CD4-positive, alpha-beta T cell treated with Interleukin-4 for 1 hour (primary cell): ENCODE data around the gene SLCO1C1.

ENCODE experiments used
- DNase-seq, 2 donors: peaks; one replicate each; pipeline ENCODE4 v3.0.0-alpha.2; 2020 to 2022

The SLCO1C1 gene

DNA sequence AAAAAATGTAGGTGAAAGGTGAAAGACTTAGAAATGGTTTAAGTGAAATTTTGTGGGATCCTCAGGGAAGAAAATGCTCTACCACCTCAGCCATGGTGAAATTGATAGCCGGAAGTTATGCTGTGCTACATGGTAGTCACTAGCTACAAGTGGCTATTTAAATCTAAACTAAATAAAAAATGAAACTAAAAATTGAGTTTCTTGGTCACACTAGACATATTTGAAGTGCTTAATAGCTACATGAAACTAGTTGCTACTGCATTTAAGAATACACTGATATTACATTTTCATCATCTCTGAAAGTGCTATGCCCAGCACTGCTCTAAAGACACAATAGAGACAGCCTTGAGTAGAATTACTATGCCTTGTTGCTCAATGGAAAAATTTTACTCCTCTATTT lies 105.0 kb downstream of the SLCO1C1 start:
- no peak for DNase-seq

DNA sequence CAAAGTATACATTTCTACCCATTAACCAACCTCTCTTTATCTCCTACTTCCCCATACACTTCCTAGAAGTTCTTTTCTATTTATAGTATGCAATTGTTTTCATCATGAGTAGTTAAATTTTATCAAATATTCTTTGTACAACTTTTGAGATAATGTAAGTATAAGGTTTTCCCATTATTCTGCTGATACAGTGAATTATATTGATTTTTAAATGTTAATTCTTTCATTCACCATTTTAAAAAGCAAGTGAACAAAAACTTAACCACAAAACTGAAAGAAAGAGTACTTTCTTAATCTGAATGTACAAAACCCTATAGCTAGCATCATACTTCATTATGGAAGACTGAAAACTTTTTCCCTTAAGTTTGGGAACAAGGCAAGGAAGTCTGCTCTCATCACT lies 105.9 kb downstream of the SLCO1C1 start:
- DNase-seq, result no peak
